GM19023 (cell line): ENCODE data around the gene UBQLN4.
"Not testable (repeated sequence)": the region's sequence is repeated elsewhere in the genome, so short reads cannot be mapped to it uniquely, and the experiment has no call there.

Source experiments
- ATAC-seq: cut with Tn5 transposase; IDR thresholded peaks from one replicate; pipeline ENCODE4 v1.9.1; 2021; ENCODE audit warnings: mild to moderate bottlenecking, moderate library complexity; ENCODE audit not compliant: unreplicated experiment

UBQLN4 gene

GRCh38 chr1:156062189-156062588 lies 8.6 kb upstream of the UBQLN4 start:
- no peak for ATAC-seq

- ATAC-seq, result no peak
Measured at GRCh38 chr1:156060937-156061636, 7.5 kb upstream of the UBQLN4 start, which contains the start of gene RAB25. Gene RAB25, plus strand, starts transcription at chr1:156061160. Its CDS starts 241 bp downstream, at chr1:156061401.

- ATAC-seq, result no peak
Measured at GRCh38 chr1:156056326-156056849, 2.8 kb upstream of the UBQLN4 start.

- peak; percentile 3 for ATAC-seq
Measured at GRCh38 chr1:156055281-156056048, 1.9 kb upstream of the UBQLN4 start.

- peak; percentile 71 for ATAC-seq
Measured at GRCh38 chr1:156054500-156055280, 1.1 kb upstream of the UBQLN4 start, which contains the start of gene LAMTOR2. Gene LAMTOR2, plus strand, starts transcription at chr1:156054782. Its CDS starts 108 bp downstream, at chr1:156054890.

- no peak for ATAC-seq
Measured at GRCh38 chr1:156052862-156053767, 483 bp downstream of the UBQLN4 start.

GRCh38 chr1:156051011-156051725 lies 2.4 kb downstream of the UBQLN4 start:
- no peak for ATAC-seq

GRCh38 chr1:156050376-156050775 lies 3.2 kb downstream of the UBQLN4 start:
- no peak for ATAC-seq

GRCh38 chr1:156048663-156049258 lies 4.8 kb downstream of the UBQLN4 start:
- ATAC-seq, result no peak

- no peak for ATAC-seq
Measured at GRCh38 chr1:156045076-156045475, 8.5 kb downstream of the UBQLN4 start.

- ATAC-seq, result no peak
Measured at GRCh38 chr1:156042828-156043227, 10.8 kb downstream of the UBQLN4 start.

GRCh38 chr1:156034991-156035390 lies 18.6 kb downstream of the UBQLN4 start:
- ATAC-seq, result not testable (repeated sequence)

GRCh38 chr1:156033011-156033410 lies 20.6 kb downstream of the UBQLN4 start:
- ATAC-seq, result no peak

- no peak for ATAC-seq
Measured at GRCh38 chr1:156026588-156026987, 27.0 kb downstream of the UBQLN4 start.

- no peak for ATAC-seq
Measured at GRCh38 chr1:156025876-156026275, 27.7 kb downstream of the UBQLN4 start.

- ATAC-seq, result no peak
Measured at GRCh38 chr1:156024801-156025200, 28.8 kb downstream of the UBQLN4 start.

- no peak for ATAC-seq
Measured at GRCh38 chr1:156021954-156022353, 31.6 kb downstream of the UBQLN4 start.

GRCh38 chr1:156021093-156021428 lies 32.5 kb downstream of the UBQLN4 start:
- ATAC-seq, result no peak
